Measurements from ENCODE around the gene RILP. TPM values are rescaled to one million over a fixed set of nuclear protein-coding genes. Genes with fewer than 3 reads are reported as not detected.

The RILP gene
- total RNA-seq, 1 experiment from 2014 or later = 11.6 TPM

DNA sequence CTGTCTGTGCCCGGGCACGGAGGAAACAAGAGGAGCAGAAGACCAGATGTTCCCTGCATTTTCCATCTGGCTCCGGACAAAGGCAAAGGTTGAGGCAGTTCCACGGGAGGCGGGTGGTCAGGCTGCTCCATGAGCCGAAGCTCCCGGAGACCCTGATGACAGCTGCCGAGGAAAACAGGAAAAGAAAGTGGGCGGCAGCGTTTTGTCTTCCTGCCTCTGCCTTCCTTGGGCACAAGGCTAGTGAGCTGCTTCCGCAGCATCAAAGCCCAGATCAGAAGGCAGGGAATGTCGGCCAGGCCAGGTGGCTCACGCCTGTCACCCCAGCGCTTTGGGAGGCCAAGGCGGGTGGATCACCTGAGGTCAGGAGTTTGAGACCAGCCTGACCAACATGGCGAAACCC lies 37.3 kb downstream of the RILP start:
- ChIA-PET POLR2A (no interaction called here), CTCF (interaction anchor here (1.6 kb wide), 1 partner anchor 38 kb away, joined by 5 read pairs; no protein-coding TSS in a partner anchor), RAD21 (ENCODE audit: low non-redundant PET in 1 of 2, low total read pairs in 2 of 2, uncharacterized antibody in 2 of 2, unreplicated experiment in 2 of 2) (no interaction called here)
- H2AFZ ChIP-seq (ENCODE audit: low read depth, low read length, poor library complexity, severe bottlenecking) = no peak overlapping the region
- H3K9ac ChIP-seq (ENCODE audit: low read length) = no peak overlapping the region
- intact Hi-C loops (cut with micrococcal nuclease) = no loop called here
- H3K4me2 ChIP-seq (ENCODE audit: low read length) = no peak overlapping the region
- no peak overlapping the region for H3K27ac ChIP-seq (ENCODE audit: low read depth, low read length)
- no peaks in the 10 kb centered on the region for H3K27me3 ChIP-seq (ENCODE audit: insufficient read depth, low read length)
- no peak overlapping the region for H3K4me3 ChIP-seq (replicated peaks in 1 of 2; ENCODE audit: low read depth in 1 of 2, low read length in 2 of 2)
- no TSS peak for BruUV-seq (replicated peaks)
- no peaks in the 10 kb centered on the region for H3K9me3 ChIP-seq (ENCODE audit: control insufficient read depth in 1 of 2, insufficient read depth in 1 of 2, low read depth in 1 of 2, low read length in 2 of 2)
- TF ChIP-seq JUND (IDR thresholded peaks at IDR 0.05) (no peak), POLR2A (IDR thresholded peaks at IDR 0.05; ENCODE audit: borderline replicate concordance, extremely low read depth, insufficient read depth, insufficient read length) (no peak), TCF7L2 (IDR thresholded peaks at IDR 0.05; ENCODE audit: borderline replicate concordance, extremely low read depth, insufficient read depth, insufficient read length) (no peak), ELF1 (IDR thresholded peaks at IDR 0.05; ENCODE audit: borderline replicate concordance, low read depth) (no peak), SRF (IDR thresholded peaks at IDR 0.05; ENCODE audit: low read depth) (no peak), EZH2 (IDR thresholded peaks at IDR 0.05) (no peak), EZH2phosphoT487 (IDR thresholded peaks at IDR 0.05; ENCODE audit: borderline replicate concordance) (no peak), RAD21 (IDR thresholded peaks at IDR 0.05; ENCODE audit: low read depth) (no peak), EGR1 (IDR thresholded peaks at IDR 0.05; ENCODE audit: low read depth) (no peak), SP1 (IDR thresholded peaks at IDR 0.05; ENCODE audit: low read depth) (no peak), SIN3A (IDR thresholded peaks at IDR 0.05; ENCODE audit: low read depth) (no peak), CBX3 (IDR thresholded peaks at IDR 0.05; ENCODE audit: low read depth) (no peak)
- TF ChIP-seq, protein P1, sequence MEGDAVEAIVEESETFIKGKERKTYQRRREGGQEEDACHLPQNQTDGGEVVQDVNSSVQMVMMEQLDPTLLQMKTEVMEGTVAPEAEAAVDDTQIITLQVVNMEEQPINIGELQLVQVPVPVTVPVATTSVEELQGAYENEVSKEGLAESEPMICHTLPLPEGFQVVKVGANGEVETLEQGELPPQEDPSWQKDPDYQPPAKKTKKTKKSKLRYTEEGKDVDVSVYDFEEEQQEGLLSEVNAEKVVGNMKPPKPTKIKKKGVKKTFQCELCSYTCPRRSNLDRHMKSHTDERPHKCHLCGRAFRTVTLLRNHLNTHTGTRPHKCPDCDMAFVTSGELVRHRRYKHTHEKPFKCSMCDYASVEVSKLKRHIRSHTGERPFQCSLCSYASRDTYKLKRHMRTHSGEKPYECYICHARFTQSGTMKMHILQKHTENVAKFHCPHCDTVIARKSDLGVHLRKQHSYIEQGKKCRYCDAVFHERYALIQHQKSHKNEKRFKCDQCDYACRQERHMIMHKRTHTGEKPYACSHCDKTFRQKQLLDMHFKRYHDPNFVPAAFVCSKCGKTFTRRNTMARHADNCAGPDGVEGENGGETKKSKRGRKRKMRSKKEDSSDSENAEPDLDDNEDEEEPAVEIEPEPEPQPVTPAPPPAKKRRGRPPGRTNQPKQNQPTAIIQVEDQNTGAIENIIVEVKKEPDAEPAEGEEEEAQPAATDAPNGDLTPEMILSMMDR (IDR thresholded peaks at IDR 0.05 in 2 of 3, conservative IDR thresholded peaks at IDR 0.05 in 1 of 3; ENCODE audit: borderline replicate concordance in 1 of 3, insufficient read depth in 1 of 3, low read depth in 2 of 3, low read length in 2 of 3) = no peak
- TF ChIP-seq, protein P2, sequence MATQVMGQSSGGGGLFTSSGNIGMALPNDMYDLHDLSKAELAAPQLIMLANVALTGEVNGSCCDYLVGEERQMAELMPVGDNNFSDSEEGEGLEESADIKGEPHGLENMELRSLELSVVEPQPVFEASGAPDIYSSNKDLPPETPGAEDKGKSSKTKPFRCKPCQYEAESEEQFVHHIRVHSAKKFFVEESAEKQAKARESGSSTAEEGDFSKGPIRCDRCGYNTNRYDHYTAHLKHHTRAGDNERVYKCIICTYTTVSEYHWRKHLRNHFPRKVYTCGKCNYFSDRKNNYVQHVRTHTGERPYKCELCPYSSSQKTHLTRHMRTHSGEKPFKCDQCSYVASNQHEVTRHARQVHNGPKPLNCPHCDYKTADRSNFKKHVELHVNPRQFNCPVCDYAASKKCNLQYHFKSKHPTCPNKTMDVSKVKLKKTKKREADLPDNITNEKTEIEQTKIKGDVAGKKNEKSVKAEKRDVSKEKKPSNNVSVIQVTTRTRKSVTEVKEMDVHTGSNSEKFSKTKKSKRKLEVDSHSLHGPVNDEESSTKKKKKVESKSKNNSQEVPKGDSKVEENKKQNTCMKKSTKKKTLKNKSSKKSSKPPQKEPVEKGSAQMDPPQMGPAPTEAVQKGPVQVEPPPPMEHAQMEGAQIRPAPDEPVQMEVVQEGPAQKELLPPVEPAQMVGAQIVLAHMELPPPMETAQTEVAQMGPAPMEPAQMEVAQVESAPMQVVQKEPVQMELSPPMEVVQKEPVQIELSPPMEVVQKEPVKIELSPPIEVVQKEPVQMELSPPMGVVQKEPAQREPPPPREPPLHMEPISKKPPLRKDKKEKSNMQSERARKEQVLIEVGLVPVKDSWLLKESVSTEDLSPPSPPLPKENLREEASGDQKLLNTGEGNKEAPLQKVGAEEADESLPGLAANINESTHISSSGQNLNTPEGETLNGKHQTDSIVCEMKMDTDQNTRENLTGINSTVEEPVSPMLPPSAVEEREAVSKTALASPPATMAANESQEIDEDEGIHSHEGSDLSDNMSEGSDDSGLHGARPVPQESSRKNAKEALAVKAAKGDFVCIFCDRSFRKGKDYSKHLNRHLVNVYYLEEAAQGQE (IDR thresholded peaks at IDR 0.05; ENCODE audit: low read depth) = no peak
- TF ChIP-seq, protein P3, sequence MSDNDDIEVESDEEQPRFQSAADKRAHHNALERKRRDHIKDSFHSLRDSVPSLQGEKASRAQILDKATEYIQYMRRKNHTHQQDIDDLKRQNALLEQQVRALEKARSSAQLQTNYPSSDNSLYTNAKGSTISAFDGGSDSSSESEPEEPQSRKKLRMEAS (IDR thresholded peaks at IDR 0.05) = no peak
- TF ChIP-seq, protein P4, sequence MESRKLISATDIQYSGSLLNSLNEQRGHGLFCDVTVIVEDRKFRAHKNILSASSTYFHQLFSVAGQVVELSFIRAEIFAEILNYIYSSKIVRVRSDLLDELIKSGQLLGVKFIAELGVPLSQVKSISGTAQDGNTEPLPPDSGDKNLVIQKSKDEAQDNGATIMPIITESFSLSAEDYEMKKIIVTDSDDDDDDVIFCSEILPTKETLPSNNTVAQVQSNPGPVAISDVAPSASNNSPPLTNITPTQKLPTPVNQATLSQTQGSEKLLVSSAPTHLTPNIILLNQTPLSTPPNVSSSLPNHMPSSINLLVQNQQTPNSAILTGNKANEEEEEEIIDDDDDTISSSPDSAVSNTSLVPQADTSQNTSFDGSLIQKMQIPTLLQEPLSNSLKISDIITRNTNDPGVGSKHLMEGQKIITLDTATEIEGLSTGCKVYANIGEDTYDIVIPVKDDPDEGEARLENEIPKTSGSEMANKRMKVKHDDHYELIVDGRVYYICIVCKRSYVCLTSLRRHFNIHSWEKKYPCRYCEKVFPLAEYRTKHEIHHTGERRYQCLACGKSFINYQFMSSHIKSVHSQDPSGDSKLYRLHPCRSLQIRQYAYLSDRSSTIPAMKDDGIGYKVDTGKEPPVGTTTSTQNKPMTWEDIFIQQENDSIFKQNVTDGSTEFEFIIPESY (IDR thresholded peaks at IDR 0.05; ENCODE audit: extremely low read depth, insufficient replicate concordance, low read length) = no peak
- no peaks in the 10 kb centered on the region for H3K36me3 ChIP-seq (ENCODE audit: control insufficient read depth in 1 of 2, insufficient read depth in 2 of 2, low read length in 2 of 2)
- DNase-seq (ENCODE audit: low read depth, low spot score) (no peak), ATAC-seq (no peak)
- no peaks in the 10 kb centered on the region for H3K9me2 ChIP-seq (ENCODE audit: insufficient read depth)
- no peaks in the 10 kb centered on the region for H3K79me2 ChIP-seq (ENCODE audit: insufficient read depth, low read length)
- H4K20me1 ChIP-seq (ENCODE audit: insufficient read depth) = no peaks in the 10 kb centered on the region
- peaks cover 12 to 15% of the 10 kb centered on the region in 2 experiments for H3K4me1 ChIP-seq (ENCODE audit: control insufficient read depth in 1 of 2, insufficient read depth in 2 of 2, low read length in 2 of 2)

All from HCT116 (cell line).